GM23338 (cell line): Measurements from ENCODE around the gene TRMT44. TPM values are rescaled to one million over a fixed set of nuclear protein-coding genes. Genes with fewer than 3 reads are reported as not detected.

Experiments used
- ATAC-seq: fragments of 200-7000 bp; cut with Tn5 transposase; 3 replicates; pipeline ENCODE4 v1.9.1; 2020
- DNase-seq: peaks from one replicate; pipeline ENCODE4 v3.0.0-alpha.2; 2015; ENCODE audit warnings: low spot score
- H2AFZ ChIP-seq: fragments of 200-600 bp; sonication (generic); 2 replicates; pipeline ENCODE4 v1.8.0; 2016; ENCODE audit warnings: antibody characterized with exemption, mild to moderate bottlenecking, moderate library complexity
- H3F3A ChIP-seq: fragments of 200-600 bp; sonication (generic); replicated peaks from 2 replicates; pipeline ENCODE4 v1.8.0; 2017; ENCODE audit warnings: antibody characterized with exemption, mixed run types, low read depth
- H3K27ac ChIP-seq: fragments of 200-600 bp; sonication (generic); 2 replicates; pipeline ENCODE4 v1.6.1; 2016; ENCODE audit warnings: low read depth
- H3K27me3 ChIP-seq: fragments of 200-600 bp; sonication (generic); 2 replicates; pipeline ENCODE4 v1.8.0; 2016; ENCODE audit warnings: mild to moderate bottlenecking, mixed run types, moderate library complexity; ENCODE audit not compliant: insufficient read depth
- H3K36me3 ChIP-seq: fragments of 200-600 bp; sonication (generic); 2 replicates; pipeline ENCODE4 v1.8.0; 2016; ENCODE audit warnings: mild to moderate bottlenecking; ENCODE audit not compliant: insufficient read depth
- H3K4me1 ChIP-seq: fragments of 200-600 bp; sonication (generic); 2 replicates; pipeline ENCODE4 v1.8.0; 2016; ENCODE audit warnings: mild to moderate bottlenecking, moderate library complexity; ENCODE audit not compliant: insufficient read depth
- H3K4me2 ChIP-seq: fragments of 200-600 bp; sonication (generic); 2 replicates; pipeline ENCODE4 v1.7.1; 2017; ENCODE audit warnings: mixed run types
- H3K4me3 ChIP-seq: fragments of 200-600 bp; sonication (generic); 2 replicates; pipeline ENCODE4 v1.6.1; 2016; ENCODE audit warnings: mixed run types
- H3K79me2 ChIP-seq: fragments of 200-600 bp; sonication (generic); replicated peaks from 2 replicates; pipeline ENCODE4 v1.8.0; 2017; ENCODE audit warnings: mild to moderate bottlenecking; ENCODE audit not compliant: insufficient read depth
- H3K9me2 ChIP-seq: fragments of 200-600 bp; sonication (generic); 2 replicates; pipeline ENCODE4 v1.8.0; 2017; ENCODE audit not compliant: insufficient read depth
- H4K20me1 ChIP-seq: fragments of 200-600 bp; sonication (generic); replicated peaks from 2 replicates; pipeline ENCODE4 v1.8.0; 2017; ENCODE audit warnings: mild to moderate bottlenecking; ENCODE audit not compliant: insufficient read depth
- H3K27ac Mint-ChIP-seq: 2 replicates; pipeline ENCODE4 v1.8.0; 2020; ENCODE audit warnings: inconsistent platforms, mild to moderate bottlenecking, moderate library complexity, mixed read lengths
- H3K27me3 Mint-ChIP-seq: 3 replicates; pipeline ENCODE4 v1.8.0; 2022; ENCODE audit warnings: low read depth, mild to moderate bottlenecking, moderate library complexity, mixed read lengths, inconsistent platforms; ENCODE audit not compliant: insufficient read depth, poor library complexity
- H3K36me3 Mint-ChIP-seq: 3 replicates; pipeline ENCODE4 v1.8.0; 2021; ENCODE audit warnings: low read depth, mild to moderate bottlenecking, inconsistent platforms, moderate library complexity, mixed read lengths
- H3K4me1 Mint-ChIP-seq: 3 replicates; pipeline ENCODE4 v1.8.0; 2020; ENCODE audit warnings: mild to moderate bottlenecking, inconsistent platforms, mixed read lengths
- H3K4me3 Mint-ChIP-seq: 3 replicates; pipeline ENCODE4 v1.8.0; 2021; ENCODE audit warnings: moderate library complexity, mild to moderate bottlenecking, inconsistent platforms, mixed read lengths
- H3K9me3 Mint-ChIP-seq: 3 replicates; pipeline ENCODE4 v1.8.0; 2020; ENCODE audit warnings: moderate library complexity, mild to moderate bottlenecking, inconsistent platforms, mixed read lengths
- CREB1 ChIP-seq: fragments of 250-450 bp; sonication (Bioruptor Pico); IDR thresholded peaks from 2 replicates; pipeline ENCODE4 v1.5.0; 2020; ENCODE audit warnings: low read depth, mild to moderate bottlenecking, moderate library complexity
- EZH2 ChIP-seq: fragments of 200-600 bp; sonication (generic); IDR thresholded peaks from one replicate; pipeline ENCODE4 v1.8.0; 2017; ENCODE audit warnings: antibody characterized with exemption, mild to moderate bottlenecking, low read depth; ENCODE audit not compliant: unreplicated experiment
- EZH2phosphoT487 ChIP-seq: fragments of 200-600 bp; sonication (generic); IDR thresholded peaks from one replicate; pipeline ENCODE4 v1.8.1; 2018; ENCODE audit warnings: antibody characterized with exemption; ENCODE audit not compliant: unreplicated experiment
- JUNB ChIP-seq: IDR thresholded peaks from one replicate; pipeline ENCODE4 v1.6.1; 2016; ENCODE audit warnings: antibody characterized with exemption; ENCODE audit not compliant: unreplicated experiment
- NANOG ChIP-seq: IDR thresholded peaks from 2 replicates; pipeline ENCODE4 v1.6.1; 2016; ENCODE audit warnings: antibody characterized with exemption, borderline replicate concordance
- ZNF331 ChIP-seq: fragments of 250-450 bp; sonication (Bioruptor Pico); IDR thresholded peaks from 2 replicates; pipeline ENCODE4 v1.5.0; 2020; ENCODE audit warnings: low read depth, mild to moderate bottlenecking, moderate library complexity
- polyA plus RNA-seq: library from polyadenylated mRNA; unstranded; fragments of >200 nt; fragmentation: Nextera tagmentation; extraction: Ambion mirVana; gene quantifications from 2 replicates; pipeline ENCODE4 v1.2.1, GENCODE V29; 2016
- total RNA-seq: library from RNA; depleted of rRNA; stranded (reverse); fragments of >200 nt; shearing (Covaris generic); gene quantifications from 2 replicates; pipeline ENCODE4 v1.2.3, GENCODE V29; 2014
- TF ChIP-seq, protein P1 (sequence below): fragments of 250-450 bp; sonication (Bioruptor Pico); IDR thresholded peaks from 2 replicates; pipeline ENCODE4 v1.5.0; 2020; ENCODE audit warnings: mild to moderate bottlenecking, moderate library complexity
- TF ChIP-seq, protein P2 (sequence below), 2 experiments: fragments of 200-600 bp in 1 of 2; sonication (generic) in 1 of 2; conservative IDR thresholded peaks; 2 replicates each; pipeline versions ENCODE4 v1.5.1 to v1.6.1; 2016 to 2017; ENCODE audit warnings: antibody characterized with exemption in 2 of 2, low read depth in 2 of 2, mild to moderate bottlenecking in 2 of 2, moderate library complexity in 1 of 2

The TRMT44 gene
- total and polyA plus RNA-seq, 2 experiments from 2014 or later: 10.3 to 49.8 TPM

DNA sequence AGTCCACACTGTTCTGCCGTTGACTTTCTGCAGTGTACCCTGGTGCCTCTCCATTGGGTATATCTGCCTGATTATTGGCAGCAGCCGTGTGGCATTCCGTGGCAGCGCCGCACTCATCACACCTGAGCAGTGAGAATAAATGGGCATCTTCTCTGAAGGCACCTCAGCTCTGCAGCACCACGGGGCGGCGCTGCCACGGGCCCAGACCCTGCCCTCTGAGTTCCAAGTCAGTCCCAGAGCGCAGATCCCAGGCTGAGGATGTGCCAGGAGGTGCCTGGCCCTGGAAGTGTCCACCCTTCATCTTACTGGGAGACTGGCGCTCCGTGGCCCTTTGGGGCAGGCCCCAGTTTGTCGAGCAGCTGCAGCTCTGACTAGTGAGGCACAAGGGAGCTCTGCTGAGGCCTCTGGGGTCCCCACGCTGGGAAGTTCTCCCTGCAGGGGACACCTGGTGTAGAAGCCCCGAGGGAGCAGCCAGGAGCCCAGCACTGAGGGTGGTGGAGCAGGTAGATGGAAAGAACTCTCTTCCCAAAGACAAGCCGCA lies 36.6 kb downstream of the TRMT44 start:
- H3K4me2 ChIP-seq: no peak overlapping the region
- Mint-ChIP-seq H3K27me3 (peaks cover 4% of the 10 kb centered on the region), H3K9me3 (no peaks in the 10 kb centered on the region), H3K27ac (no peak overlapping the region), H3K4me3 (no peak overlapping the region), H3K4me1 (peaks cover 25% of the 10 kb centered on the region), H3K36me3 (peaks cover 16% of the 10 kb centered on the region)
- H2AFZ ChIP-seq: no peak overlapping the region
- no peaks in the 10 kb centered on the region for H3K9me2 ChIP-seq
- DNase-seq: no peak
- no peak for ATAC-seq
- TF ChIP-seq JUNB: no peak
- no peak for TF ChIP-seq EZH2phosphoT487
- TF ChIP-seq, protein P1, sequence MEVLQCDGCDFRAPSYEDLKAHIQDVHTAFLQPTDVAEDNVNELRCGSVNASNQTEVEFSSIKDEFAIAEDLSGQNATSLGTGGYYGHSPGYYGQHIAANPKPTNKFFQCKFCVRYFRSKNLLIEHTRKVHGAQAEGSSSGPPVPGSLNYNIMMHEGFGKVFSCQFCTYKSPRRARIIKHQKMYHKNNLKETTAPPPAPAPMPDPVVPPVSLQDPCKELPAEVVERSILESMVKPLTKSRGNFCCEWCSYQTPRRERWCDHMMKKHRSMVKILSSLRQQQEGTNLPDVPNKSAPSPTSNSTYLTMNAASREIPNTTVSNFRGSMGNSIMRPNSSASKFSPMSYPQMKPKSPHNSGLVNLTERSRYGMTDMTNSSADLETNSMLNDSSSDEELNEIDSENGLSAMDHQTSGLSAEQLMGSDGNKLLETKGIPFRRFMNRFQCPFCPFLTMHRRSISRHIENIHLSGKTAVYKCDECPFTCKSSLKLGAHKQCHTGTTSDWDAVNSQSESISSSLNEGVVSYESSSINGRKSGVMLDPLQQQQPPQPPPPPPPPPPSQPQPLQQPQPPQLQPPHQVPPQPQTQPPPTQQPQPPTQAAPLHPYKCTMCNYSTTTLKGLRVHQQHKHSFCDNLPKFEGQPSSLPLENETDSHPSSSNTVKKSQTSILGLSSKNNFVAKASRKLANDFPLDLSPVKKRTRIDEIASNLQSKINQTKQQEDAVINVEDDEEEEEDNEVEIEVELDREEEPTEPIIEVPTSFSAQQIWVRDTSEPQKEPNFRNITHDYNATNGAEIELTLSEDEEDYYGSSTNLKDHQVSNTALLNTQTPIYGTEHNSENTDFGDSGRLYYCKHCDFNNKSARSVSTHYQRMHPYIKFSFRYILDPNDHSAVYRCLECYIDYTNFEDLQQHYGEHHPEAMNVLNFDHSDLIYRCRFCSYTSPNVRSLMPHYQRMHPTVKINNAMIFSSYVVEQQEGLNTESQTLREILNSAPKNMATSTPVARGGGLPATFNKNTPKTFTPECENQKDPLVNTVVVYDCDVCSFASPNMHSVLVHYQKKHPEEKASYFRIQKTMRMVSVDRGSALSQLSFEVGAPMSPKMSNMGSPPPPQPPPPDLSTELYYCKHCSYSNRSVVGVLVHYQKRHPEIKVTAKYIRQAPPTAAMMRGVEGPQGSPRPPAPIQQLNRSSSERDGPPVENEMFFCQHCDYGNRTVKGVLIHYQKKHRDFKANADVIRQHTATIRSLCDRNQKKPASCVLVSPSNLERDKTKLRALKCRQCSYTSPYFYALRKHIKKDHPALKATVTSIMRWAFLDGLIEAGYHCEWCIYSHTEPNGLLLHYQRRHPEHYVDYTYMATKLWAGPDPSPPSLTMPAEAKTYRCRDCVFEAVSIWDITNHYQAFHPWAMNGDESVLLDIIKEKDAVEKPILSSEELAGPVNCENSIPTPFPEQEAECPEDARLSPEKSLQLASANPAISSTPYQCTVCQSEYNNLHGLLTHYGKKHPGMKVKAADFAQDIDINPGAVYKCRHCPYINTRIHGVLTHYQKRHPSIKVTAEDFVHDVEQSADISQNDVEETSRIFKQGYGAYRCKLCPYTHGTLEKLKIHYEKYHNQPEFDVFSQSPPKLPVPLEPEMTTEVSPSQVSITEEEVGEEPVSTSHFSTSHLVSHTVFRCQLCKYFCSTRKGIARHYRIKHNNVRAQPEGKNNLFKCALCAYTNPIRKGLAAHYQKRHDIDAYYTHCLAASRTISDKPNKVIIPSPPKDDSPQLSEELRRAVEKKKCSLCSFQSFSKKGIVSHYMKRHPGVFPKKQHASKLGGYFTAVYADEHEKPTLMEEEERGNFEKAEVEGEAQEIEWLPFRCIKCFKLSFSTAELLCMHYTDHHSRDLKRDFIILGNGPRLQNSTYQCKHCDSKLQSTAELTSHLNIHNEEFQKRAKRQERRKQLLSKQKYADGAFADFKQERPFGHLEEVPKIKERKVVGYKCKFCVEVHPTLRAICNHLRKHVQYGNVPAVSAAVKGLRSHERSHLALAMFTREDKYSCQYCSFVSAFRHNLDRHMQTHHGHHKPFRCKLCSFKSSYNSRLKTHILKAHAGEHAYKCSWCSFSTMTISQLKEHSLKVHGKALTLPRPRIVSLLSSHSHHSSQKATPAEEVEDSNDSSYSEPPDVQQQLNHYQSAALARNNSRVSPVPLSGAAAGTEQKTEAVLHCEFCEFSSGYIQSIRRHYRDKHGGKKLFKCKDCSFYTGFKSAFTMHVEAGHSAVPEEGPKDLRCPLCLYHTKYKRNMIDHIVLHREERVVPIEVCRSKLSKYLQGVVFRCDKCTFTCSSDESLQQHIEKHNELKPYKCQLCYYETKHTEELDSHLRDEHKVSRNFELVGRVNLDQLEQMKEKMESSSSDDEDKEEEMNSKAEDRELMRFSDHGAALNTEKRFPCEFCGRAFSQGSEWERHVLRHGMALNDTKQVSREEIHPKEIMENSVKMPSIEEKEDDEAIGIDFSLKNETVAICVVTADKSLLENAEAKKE (CRISPR knock-in tag): no peak
- no peak for TF ChIP-seq EZH2
- no peak for TF ChIP-seq NANOG
- no peaks in the 10 kb centered on the region for H3K79me2 ChIP-seq
- H3F3A ChIP-seq: no peaks in the 10 kb centered on the region
- no peak overlapping the region for H3K27ac ChIP-seq
- no peaks in the 10 kb centered on the region for H4K20me1 ChIP-seq
- H3K4me1 ChIP-seq: peaks cover 13% of the 10 kb centered on the region
- no peaks in the 10 kb centered on the region for H3K27me3 ChIP-seq
- H3K4me3 ChIP-seq: no peak overlapping the region
- no peaks in the 10 kb centered on the region; the same call in 1 of the 2 replicates for H3K36me3 ChIP-seq

DNA sequence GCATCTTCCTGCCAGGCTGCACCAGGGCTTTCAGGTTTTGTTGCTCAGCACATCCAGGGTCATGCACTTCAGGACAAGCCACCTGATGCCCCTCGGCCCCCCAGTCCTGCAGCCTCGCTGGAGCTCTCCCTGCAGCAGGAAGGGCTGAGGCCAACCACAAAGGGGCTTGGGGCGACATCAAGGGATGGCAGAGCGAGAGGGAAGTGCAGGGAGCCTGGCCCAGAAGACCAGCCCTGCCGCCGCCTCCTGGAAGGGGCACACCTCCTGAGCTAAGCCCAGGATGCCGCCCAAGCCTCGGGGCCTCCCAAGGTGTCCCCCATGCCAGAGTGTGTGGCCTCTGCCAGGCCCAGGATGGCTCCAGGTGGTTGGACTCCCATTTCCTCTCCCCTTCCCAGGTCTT lies 37.1 kb downstream of the TRMT44 start:
- DNase-seq: no peak
- TF ChIP-seq NANOG (no peak), CREB1 (CRISPR knock-in tag) (no peak), EZH2phosphoT487 (no peak), ZNF331 (CRISPR knock-in tag) (no peak)
- TF ChIP-seq, protein P2, sequence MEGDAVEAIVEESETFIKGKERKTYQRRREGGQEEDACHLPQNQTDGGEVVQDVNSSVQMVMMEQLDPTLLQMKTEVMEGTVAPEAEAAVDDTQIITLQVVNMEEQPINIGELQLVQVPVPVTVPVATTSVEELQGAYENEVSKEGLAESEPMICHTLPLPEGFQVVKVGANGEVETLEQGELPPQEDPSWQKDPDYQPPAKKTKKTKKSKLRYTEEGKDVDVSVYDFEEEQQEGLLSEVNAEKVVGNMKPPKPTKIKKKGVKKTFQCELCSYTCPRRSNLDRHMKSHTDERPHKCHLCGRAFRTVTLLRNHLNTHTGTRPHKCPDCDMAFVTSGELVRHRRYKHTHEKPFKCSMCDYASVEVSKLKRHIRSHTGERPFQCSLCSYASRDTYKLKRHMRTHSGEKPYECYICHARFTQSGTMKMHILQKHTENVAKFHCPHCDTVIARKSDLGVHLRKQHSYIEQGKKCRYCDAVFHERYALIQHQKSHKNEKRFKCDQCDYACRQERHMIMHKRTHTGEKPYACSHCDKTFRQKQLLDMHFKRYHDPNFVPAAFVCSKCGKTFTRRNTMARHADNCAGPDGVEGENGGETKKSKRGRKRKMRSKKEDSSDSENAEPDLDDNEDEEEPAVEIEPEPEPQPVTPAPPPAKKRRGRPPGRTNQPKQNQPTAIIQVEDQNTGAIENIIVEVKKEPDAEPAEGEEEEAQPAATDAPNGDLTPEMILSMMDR (conservative IDR thresholded peaks at IDR 0.05; ENCODE audit: low read depth in 2 of 2): no peak

More for the DNA sequence above, 37.1 kb downstream of the TRMT44 start:
- no peaks in the 10 kb centered on the region for H3K27me3 ChIP-seq
- ATAC-seq: no peak
- H3F3A ChIP-seq: no peaks in the 10 kb centered on the region
- peaks cover 24% of the 10 kb centered on the region for H3K4me1 Mint-ChIP-seq
- peaks cover 4% of the 10 kb centered on the region for H3K27me3 Mint-ChIP-seq
- no peak overlapping the region for H2AFZ ChIP-seq
- no peaks in the 10 kb centered on the region for H3K79me2 ChIP-seq
- H3K9me2 ChIP-seq: no peaks in the 10 kb centered on the region
- no peak overlapping the region for H3K4me3 Mint-ChIP-seq
- H3K27ac ChIP-seq: no peak overlapping the region
- H4K20me1 ChIP-seq: no peaks in the 10 kb centered on the region
- H3K9me3 Mint-ChIP-seq: no peaks in the 10 kb centered on the region
- H3K4me2 ChIP-seq: no peak overlapping the region
- H3K4me1 ChIP-seq: peaks cover 13% of the 10 kb centered on the region
- no peak overlapping the region for H3K4me3 ChIP-seq
- no peak overlapping the region for H3K27ac Mint-ChIP-seq
- peaks cover 16% of the 10 kb centered on the region for H3K36me3 Mint-ChIP-seq
- no peaks in the 10 kb centered on the region; the same call in 1 of the 2 replicates for H3K36me3 ChIP-seq
